Measurements from ENCODE around the gene NR5A2. TPM values are rescaled to one million over a fixed set of nuclear protein-coding genes. Genes with fewer than 3 reads are reported as not detected.

NR5A2 gene
- total RNA-seq, 4 donors from 2014 or later, result 3.8 to 9.0 (median 4.5) TPM

GRCh38 chr1:200179781-200180160, 152.3 kb downstream of the NR5A2 start:
- no peak for DNase-seq (ENCODE audit: low spot score in 2 of 2)
- TF ChIP-seq POLR2A (IDR thresholded peaks at IDR 0.05), result no peak
- TF ChIP-seq EP300 (IDR thresholded peaks at IDR 0.05), result no peak
- no peak for TF ChIP-seq CTCF (IDR thresholded peaks at IDR 0.05)
- 76 to 84% methylated on average over 4 of the region's 4 CpGs for WGBS, 2 donors
- no peak overlapping the region for H3K27ac ChIP-seq
- no peaks in the 10 kb centered on the region for H3K36me3 ChIP-seq
- H3K4me1 ChIP-seq, result no peaks in the 10 kb centered on the region
- H3K27me3 ChIP-seq, result no peaks in the 10 kb centered on the region
- H3K4me3 ChIP-seq, result no peak overlapping the region
- no peaks in the 10 kb centered on the region for H3K9me3 ChIP-seq

- 54 to 57% methylated on average over 4 of the region's 4 CpGs for WGBS, 2 donors
- H3K4me3 ChIP-seq, result no peak overlapping the region
- H3K4me1 ChIP-seq, result no peaks in the 10 kb centered on the region
- no peaks in the 10 kb centered on the region for H3K9me3 ChIP-seq
- no peak for DNase-seq (ENCODE audit: low spot score in 2 of 2)
- no peaks in the 10 kb centered on the region for H3K27me3 ChIP-seq
- H3K36me3 ChIP-seq, result no peaks in the 10 kb centered on the region
- TF ChIP-seq POLR2A (IDR thresholded peaks at IDR 0.05), result no peak
- TF ChIP-seq EP300 (IDR thresholded peaks at IDR 0.05), result no peak
- no peak for TF ChIP-seq CTCF (IDR thresholded peaks at IDR 0.05)
- no peak overlapping the region for H3K27ac ChIP-seq
Measured at GRCh38 chr1:200180821-200181220, 153.3 kb downstream of the NR5A2 start.

GRCh38 chr1:200181861-200182260, 154.4 kb downstream of the NR5A2 start:
- H3K4me3 ChIP-seq, result no peak overlapping the region
- DNase-seq (ENCODE audit: low spot score in 2 of 2), result no peak
- no peaks in the 10 kb centered on the region for H3K27me3 ChIP-seq
- H3K36me3 ChIP-seq, result no peaks in the 10 kb centered on the region
- 75 to 79% methylated on average over 3 of the region's 3 CpGs for WGBS, 2 donors
- no peaks in the 10 kb centered on the region for H3K4me1 ChIP-seq
- no peak overlapping the region for H3K27ac ChIP-seq
- TF ChIP-seq EP300 (IDR thresholded peaks at IDR 0.05) (no peak), CTCF (IDR thresholded peaks at IDR 0.05) (no peak), POLR2A (IDR thresholded peaks at IDR 0.05) (no peak)
- no peaks in the 10 kb centered on the region for H3K9me3 ChIP-seq

GRCh38 chr1:200182701-200183100, 155.2 kb downstream of the NR5A2 start:
- Histone ChIP-seq H3K27me3 (no peaks in the 10 kb centered on the region), H3K36me3 (no peaks in the 10 kb centered on the region), H3K4me3 (no peak overlapping the region), H3K27ac (no peak overlapping the region), H3K9me3 (no peaks in the 10 kb centered on the region), H3K4me1 (no peaks in the 10 kb centered on the region)
- DNase-seq (ENCODE audit: low spot score in 2 of 2), result no peak
- WGBS, 2 donors, result 88 to 95% methylated on average over 7 of the region's 7 CpGs
- TF ChIP-seq EP300 (IDR thresholded peaks at IDR 0.05) (no peak), POLR2A (IDR thresholded peaks at IDR 0.05) (no peak), CTCF (IDR thresholded peaks at IDR 0.05) (no peak)

- Histone ChIP-seq H3K36me3 (no peaks in the 10 kb centered on the region), H3K4me1 (no peaks in the 10 kb centered on the region), H3K9me3 (no peaks in the 10 kb centered on the region), H3K4me3 (no peak overlapping the region), H3K27ac (no peak overlapping the region), H3K27me3 (no peaks in the 10 kb centered on the region)
- WGBS, 2 donors, result 50 to 63% methylated on average over 2 of the region's 2 CpGs
- DNase-seq (ENCODE audit: low spot score in 2 of 2), result no peak
- no peak for TF ChIP-seq CTCF (IDR thresholded peaks at IDR 0.05)
- no peak for TF ChIP-seq POLR2A (IDR thresholded peaks at IDR 0.05)
- no peak for TF ChIP-seq EP300 (IDR thresholded peaks at IDR 0.05)
Measured at GRCh38 chr1:200183637-200184036, 156.1 kb downstream of the NR5A2 start.
